Kidney epithelial cell (primary cell): Measurements from ENCODE around the gene TEX14. TPM values are rescaled to one million over a fixed set of nuclear protein-coding genes. Genes with fewer than 3 reads are reported as not detected.
A peak's percentile ranks its signal among the peaks of the same experiment; 100 is the strongest.

ENCODE experiments used
- DNase-seq: peaks from one replicate; pipeline ENCODE4 v3.0.0-alpha.2; 2010; ENCODE audit warnings: low read depth
- H3K27me3 ChIP-seq: 2 replicates; pipeline ENCODE4 v1.6.0; 2011; ENCODE audit warnings: low read length; ENCODE audit not compliant: control insufficient read depth, insufficient read depth
- H3K36me3 ChIP-seq: 2 replicates; pipeline ENCODE4 v1.5.1; 2011; ENCODE audit warnings: low read length; ENCODE audit not compliant: control insufficient read depth, insufficient read depth
- H3K4me3 ChIP-seq: 2 replicates; pipeline ENCODE4 v1.5.1; 2011; ENCODE audit warnings: low read depth, mild to moderate bottlenecking, control low read depth, low read length
- CTCF ChIP-seq: IDR thresholded peaks from 2 replicates; pipeline ENCODE4 v1.5.1; 2011; ENCODE audit warnings: mild to moderate bottlenecking, moderate library complexity, low read length, control low read depth, inconsistent platforms; ENCODE audit not compliant: insufficient read depth, poor library complexity, severe bottlenecking
- total RNA-seq: library from RNA; depleted of rRNA; stranded (reverse); fragments of >200 nt; gene quantifications from 2 replicates; pipeline ENCODE4 v1.2.3, GENCODE V29; 2015

The TEX14 gene
- total RNA-seq, 1 donor from 2014 or later = 0.04 TPM

- no peak for DNase-seq
- no peaks in the 10 kb centered on the region for H3K36me3 ChIP-seq
- peak overlapping the region; percentile 36 for H3K4me3 ChIP-seq
- TF ChIP-seq CTCF = no peak
- no peaks in the 10 kb centered on the region for H3K27me3 ChIP-seq
Observed at GRCh38 chr17:58632324-58633314, 59.2 kb downstream of the TEX14 start.

- peak overlapping the region; percentile 36 for H3K4me3 ChIP-seq
- H3K36me3 ChIP-seq = no peaks in the 10 kb centered on the region
- no peaks in the 10 kb centered on the region for H3K27me3 ChIP-seq
- DNase-seq = peak; percentile 96
- no peak for TF ChIP-seq CTCF
Observed at GRCh38 chr17:58631523-58632323, 60.1 kb downstream of the TEX14 start.

DNA sequence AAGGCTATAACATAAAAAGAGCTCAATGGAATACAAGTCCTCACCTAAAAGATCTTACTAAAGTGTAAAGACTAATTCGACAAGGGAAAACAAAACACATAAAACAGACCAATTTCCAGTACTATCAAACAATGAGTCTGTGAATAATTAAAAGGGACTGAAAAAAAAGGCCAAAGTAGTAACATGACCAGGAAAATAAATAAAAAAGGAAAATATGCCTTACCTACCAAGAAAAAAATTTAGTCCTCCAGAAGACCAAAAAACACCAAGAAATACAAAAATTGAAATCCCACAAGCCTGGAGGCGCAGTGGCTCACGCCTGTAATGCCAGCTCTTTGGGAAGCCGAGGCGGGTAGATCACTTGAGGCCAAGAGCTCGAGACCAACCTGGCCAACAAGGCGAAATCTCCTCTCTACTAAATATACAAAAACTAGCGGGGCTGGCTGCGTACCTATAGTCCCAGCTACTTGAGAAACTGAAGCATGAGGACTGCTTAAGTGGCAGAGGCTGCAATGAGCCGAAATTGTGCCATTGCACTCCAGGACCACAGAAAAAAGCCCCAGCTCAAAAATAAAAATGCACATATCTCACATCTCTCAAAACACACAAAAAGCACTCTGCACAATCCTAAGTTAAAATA is 60.8 kb downstream of the TEX14 start:
- Histone ChIP-seq H3K36me3 (no peaks in the 10 kb centered on the region), H3K27me3 (no peaks in the 10 kb centered on the region), H3K4me3 (no peak overlapping the region)
- no peak for TF ChIP-seq CTCF
- DNase-seq = no peak

- no peak for TF ChIP-seq CTCF
- Histone ChIP-seq H3K27me3 (no peaks in the 10 kb centered on the region), H3K4me3 (no peak overlapping the region), H3K36me3 (no peaks in the 10 kb centered on the region)
- no peak for DNase-seq
Observed at GRCh38 chr17:58626905-58627304, 64.9 kb downstream of the TEX14 start.

DNA sequence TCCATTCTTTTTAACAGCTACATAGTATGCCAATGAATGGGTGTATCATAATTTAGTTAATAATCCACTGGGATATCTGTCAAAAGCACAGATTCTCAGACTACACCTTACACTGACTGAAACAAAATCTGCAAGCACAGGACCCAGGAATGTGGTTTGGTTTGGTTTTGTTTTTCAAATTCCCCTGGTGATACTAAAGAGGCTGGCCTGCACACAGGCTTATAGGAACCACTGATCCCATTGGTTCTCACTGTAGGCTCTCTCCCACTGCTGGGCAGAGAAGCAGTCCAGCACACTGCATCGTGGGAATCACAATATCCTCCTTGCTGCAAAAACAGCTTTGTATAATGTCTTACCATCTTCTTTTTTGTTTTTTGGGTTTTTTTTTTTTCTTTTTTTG is 67.1 kb downstream of the TEX14 start:
- DNase-seq = no peak
- Histone ChIP-seq H3K36me3 (no peaks in the 10 kb centered on the region), H3K27me3 (no peaks in the 10 kb centered on the region), H3K4me3 (no peak overlapping the region)
- TF ChIP-seq CTCF = no peak
